ELR (cell line): Measurements from ENCODE around the gene RFFL.
A peak's percentile ranks its signal among the peaks of the same experiment; 100 is the strongest.
"Not testable (repeated sequence)": the region's sequence is repeated elsewhere in the genome, so short reads cannot be mapped to it uniquely, and the experiment has no call there.

Source experiments
- DNase-seq: peaks from one replicate; pipeline ENCODE4 v3.0.0-alpha.2; 2015; ENCODE audit warnings: low read depth

RFFL gene

GRCh38 chr17:35002876-35003551 lies 60.5 kb downstream of the RFFL start:
- DNase-seq, result no peak

- DNase-seq, result peak; percentile 17
Observed at GRCh38 chr17:35001549-35001948, 62.0 kb downstream of the RFFL start.

- DNase-seq, result not testable (repeated sequence)
Observed at GRCh38 chr17:35000965-35001364, 62.5 kb downstream of the RFFL start.

- DNase-seq, result no peak
Observed at GRCh38 chr17:34999456-34999855, 64.1 kb downstream of the RFFL start.

- peak; percentile 77 for DNase-seq
Observed at GRCh38 chr17:34998205-34998604, 65.3 kb downstream of the RFFL start.

- no peak for DNase-seq
Observed at GRCh38 chr17:34997355-34997862, 66.1 kb downstream of the RFFL start.

GRCh38 chr17:34996422-34997285 lies 66.9 kb downstream of the RFFL start:
- no peak for DNase-seq

- DNase-seq, result peak; percentile 19
Observed at GRCh38 chr17:34993031-34993430, 70.5 kb downstream of the RFFL start.

GRCh38 chr17:34991606-34992005 lies 71.9 kb downstream of the RFFL start:
- DNase-seq, result no peak

GRCh38 chr17:34990921-34991365 lies 72.6 kb downstream of the RFFL start:
- no peak for DNase-seq

- no peak for DNase-seq
Observed at GRCh38 chr17:34989473-34989872, 74.0 kb downstream of the RFFL start.

- DNase-seq, result no peak
Observed at GRCh38 chr17:34988644-34989043, 74.9 kb downstream of the RFFL start.

- DNase-seq, result no peak
Observed at GRCh38 chr17:34987232-34987631, 76.3 kb downstream of the RFFL start.

- DNase-seq, result peak; percentile 51
Observed at GRCh38 chr17:34981538-34982241, 81.8 kb downstream of the RFFL start.

GRCh38 chr17:34980681-34981537 lies 82.6 kb downstream of the RFFL start:
- DNase-seq, result peak; percentile 91

- peak; percentile 95 for DNase-seq
Observed at GRCh38 chr17:34980353-34980680, 83.2 kb downstream of the RFFL start, which contains the start of gene LIG3. LIG3 (plus strand) TSS chr17:34980512; CDS start chr17:34983006, 2,494 bp downstream.

GRCh38 chr17:34979650-34980352 lies 83.7 kb downstream of the RFFL start:
- peak; percentile 32 for DNase-seq

GRCh38 chr17:34979153-34979552 lies 84.4 kb downstream of the RFFL start:
- DNase-seq, result no peak

- peak; percentile 8 for DNase-seq
Observed at GRCh38 chr17:34974794-34975785, 88.4 kb downstream of the RFFL start.

- no peak for DNase-seq
Observed at GRCh38 chr17:34974179-34974578, 89.3 kb downstream of the RFFL start.
